Suppressor macrophage (primary cell): ENCODE results near the gene RAB4A.

Experiments
- DNase-seq, 4 experiments: peaks; one replicate each; pipeline ENCODE4 v3.0.0-alpha.2; 2020 to 2022

Gene RAB4A

DNA sequence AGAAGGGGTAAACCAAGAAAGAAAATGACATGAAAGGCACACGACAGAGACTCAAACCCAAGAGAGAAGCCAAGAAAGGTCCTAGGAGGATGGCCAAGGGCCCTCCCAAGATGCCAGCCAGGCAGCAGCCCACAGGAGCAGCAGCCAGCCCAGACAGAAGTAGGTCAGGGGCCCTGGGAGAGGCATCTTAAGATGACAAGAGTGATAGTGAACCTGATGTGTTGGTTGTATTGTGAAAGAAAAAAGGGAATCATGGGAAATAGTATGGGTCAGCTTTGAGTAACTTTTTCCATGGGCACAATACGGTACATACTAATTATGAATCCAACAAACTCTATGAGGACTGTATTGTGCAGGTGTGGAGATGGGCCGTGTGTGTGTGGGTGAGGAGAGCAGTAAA lies 68.6 kb downstream of the RAB4A start:
- peak in 1 of 4 experiments; percentile 13 for DNase-seq

DNA sequence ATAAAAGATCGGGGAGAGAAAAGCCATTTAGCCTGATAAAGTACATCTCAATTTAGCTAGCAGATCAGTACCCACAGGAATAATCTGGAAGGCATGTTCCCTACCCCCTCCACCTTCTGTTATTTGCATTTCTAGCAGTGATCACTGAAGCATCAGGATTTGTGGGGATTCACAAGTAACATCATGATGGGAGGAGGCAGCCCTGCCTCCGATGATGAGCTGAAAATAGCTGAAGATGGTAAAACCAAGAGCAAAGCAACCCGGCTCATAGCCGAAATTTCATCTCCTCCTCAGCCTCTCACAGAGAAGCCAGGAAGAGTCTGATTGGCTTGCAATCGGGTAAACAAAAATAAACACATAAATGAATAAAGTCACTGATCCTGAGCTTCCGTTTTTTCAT lies 69.6 kb downstream of the RAB4A start:
- no peak for DNase-seq

DNA sequence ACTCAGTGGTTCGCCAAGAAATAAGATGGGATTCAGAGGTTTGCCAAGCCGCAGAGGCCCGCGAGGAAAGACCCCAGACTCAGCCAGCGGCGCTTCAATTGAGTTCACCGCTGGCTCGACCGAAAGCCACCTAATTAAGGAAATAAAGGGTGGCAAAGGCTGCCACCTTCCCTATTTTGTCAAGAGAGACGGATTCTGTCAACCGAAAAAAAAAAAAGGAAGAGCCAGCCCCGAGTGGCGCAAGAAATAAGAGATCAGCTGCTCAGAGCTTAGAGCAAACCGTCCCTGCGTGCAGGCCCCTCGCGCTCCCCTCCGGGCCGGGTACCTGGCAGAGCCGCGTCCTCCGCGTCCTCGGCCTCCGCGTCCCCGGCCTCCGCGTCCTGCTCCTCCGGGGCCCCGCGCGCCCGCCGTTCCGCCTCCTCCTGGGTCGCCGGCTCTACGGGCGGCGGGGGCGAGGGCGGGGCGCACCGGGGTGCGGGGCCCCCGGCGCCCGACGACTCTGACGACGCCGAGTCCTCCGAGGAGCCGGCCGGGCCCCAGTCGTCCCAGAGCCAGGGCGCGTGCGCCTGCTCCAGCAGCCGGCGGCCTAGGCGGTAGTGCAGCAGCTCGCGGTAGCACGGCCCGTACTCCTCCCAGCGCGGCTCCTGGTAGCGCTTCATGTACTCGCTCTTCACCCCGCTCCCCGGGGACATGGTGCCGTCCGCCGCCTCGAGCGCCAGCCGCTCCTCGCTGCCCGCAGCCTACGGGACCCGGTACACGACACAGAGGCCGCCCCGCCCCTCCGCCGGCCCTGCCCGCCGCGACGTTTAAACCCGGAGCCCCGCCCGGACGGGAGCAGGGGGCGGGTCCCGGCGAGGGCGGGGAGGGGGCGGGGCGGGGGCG lies 71.1 kb downstream of the RAB4A start:
- DNase-seq = peak; percentile 76 to 93 (median 92)

DNA sequence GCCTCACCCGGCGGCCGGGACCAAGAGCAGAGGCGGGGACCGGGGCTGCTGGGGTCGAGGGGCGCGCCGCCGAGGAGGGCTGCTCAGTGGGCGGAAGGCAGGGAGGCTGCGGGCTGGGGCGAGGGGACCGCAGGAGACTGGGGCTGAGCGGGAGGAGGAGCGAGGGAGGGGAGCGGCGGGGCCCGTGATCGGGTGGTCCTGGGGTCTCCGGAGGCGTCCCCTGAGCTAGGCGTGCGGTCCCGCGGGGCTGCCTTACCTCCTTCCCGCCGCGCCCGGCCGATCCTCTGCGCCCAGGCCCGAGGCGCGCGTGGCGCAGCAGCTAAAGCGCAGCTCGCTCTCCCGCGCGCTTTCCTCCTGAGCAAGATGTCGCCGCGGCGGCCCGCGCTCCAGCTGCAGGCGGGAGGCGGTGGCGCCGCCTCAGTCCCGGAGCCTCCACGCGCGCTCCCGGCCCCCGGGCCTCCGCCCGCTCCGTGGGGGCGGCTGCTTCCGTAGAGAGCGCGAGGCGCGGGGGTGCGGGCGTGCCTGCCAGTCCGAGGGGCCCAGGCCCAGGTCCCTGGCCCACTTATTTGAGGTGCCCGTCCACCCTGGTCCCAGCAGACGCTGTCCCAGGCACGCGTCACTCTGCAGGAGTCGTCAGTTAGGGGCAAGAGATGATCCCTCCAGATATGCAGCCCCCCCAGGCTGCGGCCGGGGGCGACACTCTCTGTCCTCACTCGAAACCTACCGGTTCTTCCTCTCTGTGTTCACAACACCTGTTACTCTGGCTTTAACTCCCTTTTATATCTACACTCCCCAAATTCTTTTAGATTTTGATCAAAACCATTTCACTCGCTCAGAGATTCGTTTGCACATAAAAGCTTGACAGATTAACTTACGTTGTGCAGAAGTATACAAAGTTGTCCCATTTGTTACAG lies 72.0 kb downstream of the RAB4A start, which contains the start of gene CCSAP:
Gene CCSAP (minus strand): TSS at position 392 of the 914 bp plus-strand sequence. CDS start 582 bp downstream, outside the sequence.
- peak; percentile 64 to 86 (median 72) for DNase-seq

DNA sequence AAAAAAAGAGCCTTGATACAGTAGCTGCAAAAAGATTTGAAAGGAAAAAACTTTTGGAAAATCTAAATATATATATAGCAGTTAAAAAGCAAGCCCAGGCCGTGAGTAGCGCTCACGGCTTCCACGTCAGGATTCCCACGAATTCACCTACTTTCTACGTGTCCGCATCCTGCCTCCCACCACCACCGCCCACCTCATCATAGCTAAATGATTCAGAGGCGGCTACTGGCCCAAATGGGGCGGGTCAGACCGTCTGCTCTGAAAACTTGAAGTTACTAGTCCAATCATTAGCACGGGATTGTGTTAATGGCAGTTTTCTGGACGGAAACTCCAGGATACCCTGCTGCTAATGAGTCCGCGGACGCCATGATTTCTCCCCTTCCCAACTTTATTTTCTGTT lies 73.2 kb downstream of the RAB4A start:
- DNase-seq = peak in 2 of 4 experiments; percentile 12 to 23

DNA sequence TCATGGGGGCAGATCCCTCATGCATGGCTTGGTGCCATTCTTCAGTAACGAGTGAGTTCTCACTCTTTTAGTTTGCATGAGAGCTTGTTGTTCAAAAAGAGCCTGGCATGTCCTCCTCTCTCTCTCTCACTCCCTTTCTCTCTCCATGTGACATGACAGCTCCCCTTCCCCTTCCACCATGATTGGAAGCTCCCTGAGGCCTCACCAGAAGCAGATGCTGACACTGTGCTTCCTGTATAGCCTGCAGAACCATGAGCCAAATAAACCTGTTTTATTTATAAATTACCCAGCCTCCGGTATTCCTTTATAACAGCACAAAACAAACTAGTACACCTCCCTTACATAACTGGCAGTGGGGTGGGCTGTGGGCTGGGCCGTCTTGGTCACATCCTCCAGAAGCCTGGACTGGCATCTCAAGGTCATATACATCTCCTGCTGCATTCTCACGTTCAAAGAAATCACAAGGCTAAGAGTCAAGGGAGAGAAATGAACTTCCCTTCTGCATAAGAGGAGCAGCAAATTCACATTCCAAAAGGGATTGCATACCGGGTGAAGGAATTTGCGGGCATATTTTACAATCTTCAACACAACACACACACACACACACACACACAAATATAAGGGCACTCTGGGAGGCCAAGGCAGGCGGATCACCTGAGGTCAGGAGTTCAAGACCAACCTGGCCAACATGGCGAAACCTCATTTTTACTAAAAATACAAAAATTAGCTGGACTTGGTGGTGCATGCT lies 74.2 kb downstream of the RAB4A start:
- DNase-seq = no peak

DNA sequence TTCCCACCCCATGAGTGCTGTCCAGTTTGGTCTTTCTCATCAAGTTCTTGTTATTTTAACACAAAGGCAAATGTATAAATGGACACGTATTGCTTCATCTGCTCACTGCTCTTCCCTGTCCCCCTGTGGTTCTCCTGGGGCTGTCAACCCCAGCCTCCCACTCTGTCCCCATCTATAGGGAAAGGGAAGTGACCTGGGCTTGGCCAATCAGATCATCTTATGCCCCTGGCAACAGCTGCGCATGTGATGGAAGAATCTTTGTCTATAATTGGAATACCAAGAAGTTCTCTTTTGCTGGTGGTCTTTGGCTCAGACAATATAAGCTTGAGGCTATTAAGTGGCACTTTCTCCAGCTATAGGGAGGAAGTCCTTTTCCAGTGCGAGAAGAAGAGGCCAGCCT lies 76.6 kb downstream of the RAB4A start:
- peak; percentile 61 to 82 (median 78) for DNase-seq

DNA sequence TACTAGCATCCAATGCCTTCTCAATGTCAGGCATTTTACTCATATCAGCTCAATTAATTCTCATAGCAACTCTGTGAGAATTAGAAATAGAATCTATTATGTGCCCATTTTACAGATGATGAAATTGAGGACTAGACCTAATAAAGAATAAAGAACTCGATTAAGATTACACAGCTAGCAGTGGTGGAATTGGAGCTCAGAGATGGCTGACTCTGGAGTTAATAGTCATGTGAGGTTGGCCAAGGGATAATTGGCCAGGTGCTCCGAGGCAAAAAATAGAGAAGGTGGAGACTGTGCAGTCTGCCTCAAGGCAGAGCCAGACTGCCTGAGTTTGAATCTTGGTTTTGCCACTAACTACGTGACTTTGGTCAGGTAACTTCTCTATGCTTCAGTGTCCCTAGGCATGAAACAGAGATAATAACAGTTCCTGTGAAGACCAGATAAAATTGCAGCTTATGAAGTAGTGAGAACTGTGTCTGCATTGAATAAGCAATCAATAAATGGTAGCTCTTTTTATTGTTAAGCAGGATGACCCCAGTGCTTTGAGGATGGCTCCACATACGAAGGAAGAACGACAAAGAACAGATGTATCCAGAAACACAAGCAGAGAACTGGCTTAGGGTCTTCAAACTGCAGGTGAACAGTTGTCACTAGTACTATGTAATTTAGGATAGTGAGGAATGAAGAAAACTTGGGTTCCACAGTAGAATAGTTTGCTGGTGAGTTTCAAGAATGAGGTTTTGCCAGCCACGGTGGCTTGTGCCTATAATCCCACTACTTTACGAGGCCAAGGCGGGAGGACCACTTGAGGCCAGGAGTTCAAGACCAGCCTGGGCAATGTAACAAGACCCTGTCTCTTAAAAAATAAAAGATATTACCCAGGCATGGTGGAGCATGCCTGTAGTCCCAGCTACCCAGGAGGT lies 78.8 kb downstream of the RAB4A start:
- DNase-seq = no peak

DNA sequence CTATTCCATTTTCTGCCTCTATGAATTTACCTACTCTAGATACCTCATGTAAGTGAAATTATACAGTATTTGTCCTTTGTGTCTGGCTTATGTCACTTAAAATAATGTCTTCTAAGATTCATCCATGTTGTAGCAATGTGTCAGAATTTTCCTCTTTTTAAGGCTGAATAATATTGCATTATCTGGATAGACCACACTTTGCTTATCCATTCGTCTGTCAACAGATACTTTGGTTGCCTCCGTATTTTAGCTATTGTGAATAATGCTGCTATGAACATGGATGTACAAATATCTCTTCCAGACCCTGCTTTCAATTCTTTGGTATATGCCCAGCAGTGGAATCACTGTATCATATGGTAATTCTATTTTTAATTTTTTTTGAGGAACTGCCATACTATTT lies 82.1 kb downstream of the RAB4A start:
- no peak for DNase-seq

DNA sequence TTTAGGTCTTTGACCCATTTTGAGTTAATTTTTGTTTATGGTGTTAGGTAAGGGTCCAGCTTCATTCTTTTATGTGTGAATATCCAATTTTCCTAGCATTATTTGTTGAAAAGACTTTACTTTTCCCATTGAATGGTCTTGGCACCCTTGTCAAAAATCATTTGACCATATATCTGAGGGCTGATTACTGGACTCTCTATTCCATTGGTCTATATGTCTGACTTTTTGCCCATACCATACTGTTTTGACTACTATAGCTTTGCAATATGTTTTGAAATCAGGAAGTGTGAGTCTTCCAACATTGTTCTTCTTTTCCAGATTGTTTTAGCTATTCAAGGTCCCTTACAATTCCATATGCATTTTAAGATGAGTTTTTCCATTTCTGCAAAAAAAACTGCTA lies 83.3 kb downstream of the RAB4A start:
- DNase-seq = no peak
